Activated naive CD4-positive, alpha-beta T cell treated with anti-CD3 and anti-CD28 coated beads, Interleukin-2, amount 10 ng/mL, durations not matched to agents 7 days and 5 days (primary cell): ENCODE measurements around the gene MYL7.

Experiments used
- CTCF ChIA-PET: fragments of 350-600 bp; sonication (Branson Sonifier 250); formaldehyde crosslinking; loops from one replicate; lab custom pipeline; 2021; ENCODE audit warnings: antibody characterized with exemption; lab: Charles Lee
- DNase-seq: peaks from one replicate; pipeline ENCODE4 v3.0.0-alpha.2; 2020
- H3K27ac Mint-ChIP-seq: one replicate; pipeline ENCODE4 v1.8.0; 2021; ENCODE audit warnings: mild to moderate bottlenecking, moderate library complexity, mixed read lengths
- H3K27me3 Mint-ChIP-seq: one replicate; pipeline ENCODE4 v1.8.0; 2021; ENCODE audit warnings: mild to moderate bottlenecking, mixed read lengths
- H3K36me3 Mint-ChIP-seq: one replicate; pipeline ENCODE4 v1.8.0; 2021; ENCODE audit warnings: mixed read lengths
- H3K4me1 Mint-ChIP-seq: one replicate; pipeline ENCODE4 v1.8.0; 2021; ENCODE audit warnings: mixed read lengths
- H3K4me3 Mint-ChIP-seq: one replicate; pipeline ENCODE4 v1.8.0; 2021; ENCODE audit warnings: mild to moderate bottlenecking, moderate library complexity, mixed read lengths
- H3K9me3 Mint-ChIP-seq: one replicate; pipeline ENCODE4 v1.8.0; 2021; ENCODE audit warnings: mixed read lengths

MYL7 gene

GRCh38 chr7:44093102-44093641, 48.0 kb downstream of the MYL7 start:
- DNase-seq: no peak
- Mint-ChIP-seq H3K4me3 (no peak overlapping the region), H3K27ac (no peak overlapping the region), H3K9me3 (peaks cover 4% of the 10 kb centered on the region), H3K36me3 (no peaks in the 10 kb centered on the region), H3K27me3 (peaks cover 40% of the 10 kb centered on the region), H3K4me1 (peaks cover 11% of the 10 kb centered on the region)
- CTCF ChIA-PET: no interaction called here
